OCI-M2 (cell line): ENCODE measurements around the gene UBA6.
"Not testable (repeated sequence)": the region's sequence is repeated elsewhere in the genome, so short reads cannot be mapped to it uniquely, and the experiment has no call there.

Source experiments
- DNase-seq: peaks from one replicate; lab custom pipeline; 2025; ENCODE audit not compliant: unreplicated experiment; lab: John Stamatoyannopoulos, UW

UBA6 gene

DNA sequence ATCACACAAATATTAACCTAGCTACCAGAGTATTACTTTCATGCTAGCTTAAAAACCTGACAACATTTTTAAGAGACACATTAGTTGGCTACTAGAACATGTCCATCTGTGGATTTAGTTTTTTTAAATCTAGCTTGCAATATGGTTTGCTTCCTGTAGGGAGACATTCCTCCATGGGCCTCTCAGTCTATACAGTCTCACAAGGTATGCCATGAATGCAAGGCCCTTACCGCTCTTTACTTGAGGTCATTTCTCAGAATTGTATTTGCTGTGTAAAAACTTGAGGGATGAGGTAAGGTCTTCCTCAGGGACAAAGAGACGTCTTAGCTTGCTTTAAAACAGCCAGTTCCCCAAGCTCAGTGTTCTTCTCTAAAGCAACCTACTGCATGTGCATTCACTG lies 26.9 kb downstream of the UBA6 start:
- DNase-seq = no peak

DNA sequence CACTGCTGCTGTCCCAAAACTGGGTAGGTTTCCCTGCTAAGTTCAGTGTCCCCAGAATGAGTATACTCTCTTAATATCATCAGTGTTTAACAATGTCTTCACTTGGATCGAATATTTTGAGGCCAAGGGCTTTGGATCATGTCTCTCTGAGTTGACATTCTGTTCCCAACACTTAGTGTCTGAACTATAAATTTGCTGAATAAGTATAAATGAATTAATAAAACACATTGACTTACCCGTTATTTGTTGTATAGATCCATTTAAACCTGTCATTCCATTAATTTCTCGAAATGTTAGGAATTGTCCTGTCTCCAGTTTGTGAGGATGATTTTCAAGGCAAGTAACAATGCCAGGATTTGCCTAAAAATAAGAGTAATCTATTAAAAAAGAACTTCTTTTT lies 32.6 kb downstream of the UBA6 start:
- DNase-seq = no peak

- no peak for DNase-seq
Observed at GRCh38 chr4:67660418-67660817, 40.5 kb downstream of the UBA6 start.

GRCh38 chr4:67659065-67659464 lies 41.9 kb downstream of the UBA6 start:
- DNase-seq = no peak

- DNase-seq = no peak
Observed at GRCh38 chr4:67658302-67658701, 42.7 kb downstream of the UBA6 start.

DNA sequence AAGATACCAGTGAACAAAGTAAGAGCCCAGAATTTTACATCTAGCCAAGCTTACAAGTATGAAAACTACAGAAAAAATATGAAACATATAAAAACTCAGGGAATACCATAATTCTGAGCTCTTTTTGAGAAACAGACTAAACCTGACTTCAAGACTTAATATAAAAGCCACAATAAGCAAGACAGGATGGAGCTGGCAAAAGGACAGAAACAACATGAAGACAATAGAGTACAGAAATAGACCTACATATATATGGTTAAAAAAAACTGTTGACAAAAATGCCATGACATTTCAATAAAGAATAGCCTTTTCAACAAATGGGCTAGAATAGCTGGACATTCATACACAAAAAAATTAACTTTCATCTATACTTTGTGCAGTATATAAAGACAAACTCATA lies 49.4 kb downstream of the UBA6 start:
- DNase-seq = no peak

GRCh38 chr4:67638136-67638535 lies 62.8 kb downstream of the UBA6 start:
- DNase-seq = no peak

DNA sequence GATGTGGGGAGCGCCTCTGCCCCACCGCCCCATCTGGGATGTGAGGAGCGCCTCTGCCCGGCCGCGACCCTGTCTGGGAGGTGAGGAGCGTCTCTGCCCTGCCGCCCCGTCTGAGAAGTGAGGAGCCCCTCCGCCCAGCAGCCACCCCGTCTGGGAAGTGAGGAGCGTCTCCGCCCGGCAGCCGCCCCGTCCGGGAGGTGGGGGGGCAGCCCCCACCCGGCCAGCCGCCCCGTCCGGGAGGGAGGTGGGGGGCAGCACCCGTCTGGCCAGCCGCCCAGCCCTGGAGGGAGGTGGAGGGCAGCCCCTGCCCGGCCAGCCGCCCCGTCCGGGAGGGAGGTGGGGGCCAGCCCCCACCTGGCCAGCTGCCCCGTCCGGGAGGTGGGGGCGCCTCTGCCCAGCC lies 64.0 kb downstream of the UBA6 start:
- not testable (repeated sequence) for DNase-seq

DNA sequence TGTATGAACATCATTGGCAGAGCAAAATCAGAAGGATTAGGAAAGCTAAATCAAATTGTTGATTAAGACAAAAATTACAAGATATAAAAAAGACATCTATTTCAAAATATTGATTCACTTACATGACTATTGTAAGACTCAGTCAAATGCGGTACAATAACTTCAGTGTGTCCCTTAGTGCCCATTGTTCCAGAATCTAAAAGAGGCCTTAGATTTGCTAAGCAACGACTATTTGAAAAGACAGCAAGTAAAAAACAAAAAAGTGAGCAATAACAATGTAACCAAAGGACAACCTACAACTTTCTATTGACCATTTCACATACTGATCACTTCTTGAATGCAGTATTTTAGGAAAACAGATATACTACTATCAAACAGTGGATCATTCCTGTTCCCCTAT lies 65.6 kb downstream of the UBA6 start:
- no peak for DNase-seq

DNA sequence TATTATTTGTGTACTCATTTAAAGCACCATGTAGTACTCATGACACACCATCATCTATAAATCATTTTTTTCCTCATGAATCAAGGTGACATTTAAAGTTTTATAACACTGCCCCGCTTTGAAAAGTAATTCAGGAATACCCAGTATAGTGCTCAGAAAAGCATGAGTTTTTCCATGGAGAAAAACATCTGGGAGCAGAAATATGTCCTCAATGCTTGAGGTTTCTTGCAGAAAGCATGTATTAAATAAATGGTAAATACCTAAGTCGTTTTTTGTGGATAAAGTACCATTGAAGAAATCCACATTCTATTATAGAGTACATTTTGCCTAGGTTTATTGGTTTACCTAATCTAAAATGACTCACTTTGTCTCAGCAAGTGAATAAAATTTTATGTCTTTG lies 66.2 kb downstream of the UBA6 start:
- DNase-seq = no peak

- no peak for DNase-seq
Observed at GRCh38 chr4:67632492-67632891, 68.5 kb downstream of the UBA6 start.

DNA sequence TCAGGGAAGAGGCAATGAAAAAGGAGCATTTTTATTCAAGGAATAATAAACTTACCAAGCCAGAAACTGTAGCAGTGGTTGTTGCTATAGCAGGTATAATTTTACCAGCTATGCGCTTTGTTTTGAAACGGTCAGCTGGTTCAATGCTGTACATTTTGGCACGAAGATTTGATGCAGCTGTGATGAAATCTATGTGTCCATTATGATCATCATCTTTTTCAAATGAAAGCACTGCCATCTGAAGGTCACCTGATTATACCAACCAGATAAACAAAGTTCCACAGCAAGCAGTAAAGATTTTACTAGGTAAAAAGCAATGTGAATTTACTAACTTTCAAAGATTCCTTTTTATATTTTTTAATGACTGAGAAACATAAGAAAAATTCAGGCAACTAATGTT lies 76.0 kb downstream of the UBA6 start:
- DNase-seq = no peak

DNA sequence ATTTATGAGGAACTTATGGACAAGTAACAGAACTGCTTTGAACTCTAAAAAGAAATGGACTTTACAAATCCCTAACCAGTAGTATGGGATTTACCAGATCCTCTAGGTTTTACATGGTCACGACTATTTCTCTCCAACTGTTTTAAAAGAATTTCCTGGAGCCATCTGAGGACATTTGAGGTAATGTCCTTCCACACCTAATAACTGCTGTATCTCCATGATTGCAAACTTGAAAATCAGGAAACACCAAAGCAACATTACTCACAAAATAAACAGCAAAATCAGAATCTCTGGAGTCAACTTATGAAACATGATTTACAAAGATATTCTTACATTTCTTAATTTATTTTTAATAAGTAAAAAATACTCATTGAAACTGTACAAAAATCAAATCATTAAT lies 84.5 kb downstream of the UBA6 start:
- DNase-seq = no peak

DNA sequence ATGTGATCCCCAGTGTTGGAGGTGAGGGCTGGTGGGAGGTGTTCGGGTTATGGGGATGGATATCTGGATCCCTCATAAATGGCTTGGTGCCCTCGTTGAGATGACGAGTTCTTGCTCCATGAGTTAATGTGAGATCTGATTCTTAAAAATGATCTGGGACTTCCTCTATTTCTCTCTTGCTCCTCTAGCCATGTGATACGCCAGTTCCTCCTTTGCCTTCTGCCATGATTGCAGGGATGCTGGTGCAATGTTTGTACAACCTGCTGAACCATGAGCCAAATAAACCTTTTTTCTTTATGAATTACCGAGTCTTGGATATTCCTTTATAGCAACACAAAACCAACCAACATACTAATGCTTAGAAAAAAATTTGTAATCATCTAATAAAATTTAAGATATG lies 85.8 kb downstream of the UBA6 start:
- DNase-seq = no peak

GRCh38 chr4:67614186-67614585 lies 86.8 kb downstream of the UBA6 start:
- DNase-seq = no peak

- DNase-seq = no peak
Observed at GRCh38 chr4:67608027-67608426, 92.9 kb downstream of the UBA6 start.

DNA sequence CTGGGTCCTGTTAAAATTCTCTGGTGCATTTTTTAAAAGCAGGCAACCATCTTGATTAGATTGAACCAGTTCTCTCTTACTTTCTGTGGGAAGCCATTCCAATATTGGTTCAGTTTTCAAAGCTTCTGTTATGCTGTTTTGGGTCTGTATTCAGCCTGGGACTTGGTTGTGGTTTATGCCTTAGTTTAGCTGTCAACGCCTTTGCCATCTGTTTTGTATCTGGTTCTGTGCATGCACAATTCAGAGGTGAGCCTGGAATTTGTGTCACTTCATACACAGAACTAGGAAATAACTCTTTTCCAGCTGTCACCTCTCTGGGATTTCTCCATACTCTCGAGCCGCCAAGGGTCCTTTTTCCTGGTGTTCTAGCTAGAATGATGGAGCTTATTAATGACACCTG lies 96.2 kb downstream of the UBA6 start:
- no peak for DNase-seq

- no peak for DNase-seq
Observed at GRCh38 chr4:67604029-67604381, 97.0 kb downstream of the UBA6 start.

DNA sequence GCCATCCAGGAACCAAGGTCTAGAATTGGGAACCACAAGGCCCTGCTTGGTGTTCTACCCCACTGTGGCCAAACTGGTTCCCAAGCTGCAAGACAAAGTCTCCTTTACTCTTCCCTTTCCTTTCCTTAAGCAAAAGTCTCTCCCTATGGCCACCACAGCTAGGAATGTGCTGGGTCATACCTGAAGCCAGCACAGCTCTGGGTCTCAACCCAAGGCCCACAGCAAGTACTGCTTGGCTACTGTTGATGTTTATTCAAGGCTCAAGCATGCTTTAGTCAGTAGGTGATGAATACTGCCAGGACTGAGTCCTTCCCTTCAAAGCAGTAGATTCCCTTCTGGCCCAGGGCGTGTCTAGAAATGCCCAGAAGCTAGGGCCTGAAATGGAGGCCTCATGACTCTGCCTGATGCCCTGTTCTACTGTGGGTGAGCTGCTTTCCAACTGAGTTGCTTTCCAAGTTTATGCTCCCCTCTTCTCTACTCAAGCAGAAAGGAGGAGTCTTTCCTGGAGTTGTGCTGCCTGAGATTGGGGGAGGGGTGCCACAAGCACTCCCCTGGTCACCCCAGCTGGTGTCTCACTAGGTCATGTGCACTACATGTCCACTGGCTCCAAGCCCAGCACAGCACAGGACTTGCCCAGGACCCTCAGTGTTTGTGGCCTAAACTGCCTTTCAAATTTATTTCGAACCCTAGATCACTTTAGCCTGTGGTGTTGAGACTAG lies 97.5 kb downstream of the UBA6 start:
- DNase-seq = no peak

GRCh38 chr4:67593741-67594175 lies 107.2 kb downstream of the UBA6 start:
- DNase-seq = no peak

DNA sequence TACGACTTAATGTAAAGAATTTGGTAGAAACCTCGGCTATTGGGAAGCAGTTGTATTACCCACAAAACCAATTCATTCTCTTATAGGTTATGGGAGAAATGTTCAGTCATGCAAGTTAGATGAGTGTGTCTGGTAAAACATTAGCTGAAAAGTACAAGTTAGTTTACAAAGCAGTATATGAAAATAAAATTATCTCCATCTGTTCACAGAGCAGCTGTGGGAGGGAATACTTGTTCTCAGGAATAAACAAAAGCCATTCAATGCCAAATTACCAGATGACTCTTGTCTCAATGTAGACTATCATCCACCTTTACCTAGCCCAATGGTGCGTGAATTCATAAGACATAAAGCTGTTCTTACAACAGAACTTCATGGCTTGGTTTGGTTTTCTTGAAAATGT lies 113.8 kb downstream of the UBA6 start:
- DNase-seq = no peak

DNA sequence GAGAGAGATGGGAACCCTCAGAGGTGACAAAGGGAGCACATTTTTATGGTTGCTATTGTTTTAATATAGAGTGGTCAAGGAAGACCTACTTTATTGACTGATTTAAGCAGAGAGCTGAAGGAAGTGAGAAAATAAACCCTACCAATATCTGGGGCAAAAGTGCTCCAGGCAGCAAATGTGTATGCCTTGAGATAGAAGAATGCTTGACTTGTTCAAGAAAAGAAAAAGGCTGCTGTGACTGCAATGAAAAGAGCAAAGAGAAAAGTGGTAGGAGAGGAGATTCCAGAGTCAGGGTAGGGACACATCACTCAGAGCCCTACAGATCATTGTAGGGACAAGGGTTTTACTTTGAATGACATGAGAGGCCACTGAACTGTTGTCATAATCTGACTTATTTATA lies 116.5 kb downstream of the UBA6 start:
- no peak for DNase-seq

DNA sequence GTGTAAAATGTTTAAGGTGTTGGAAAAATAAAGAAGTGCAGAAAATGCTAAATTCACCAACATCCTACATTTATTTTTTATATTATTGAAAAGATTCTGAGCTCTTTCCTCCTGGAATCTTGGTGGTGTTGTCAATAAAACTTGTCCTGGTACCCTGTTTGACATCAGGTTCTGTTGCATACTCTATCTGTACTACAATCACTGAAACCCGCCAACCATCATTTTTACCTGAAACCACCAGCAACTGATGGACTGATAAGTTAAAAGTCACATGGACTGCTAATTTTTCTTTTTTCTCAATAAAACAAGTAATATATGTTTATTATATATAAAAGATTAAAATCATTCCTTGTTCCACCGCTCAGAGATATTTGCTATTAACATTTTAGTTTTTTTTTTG lies 119.0 kb downstream of the UBA6 start:
- no peak for DNase-seq
